Endothelial cell of umbilical vein (primary cell): ENCODE results near the gene RGS6. TPM values are rescaled to one million over a fixed set of nuclear protein-coding genes. Genes with fewer than 3 reads are reported as not detected.

Experiments
- BruUV-seq: library from RNA; stranded (reverse); fragments of 400-500 nt; replicated peaks from 2 replicates; lab custom pipeline; 2021; lab: Mats Ljungman, UMichigan
- CTCF ChIA-PET: fragments of 300-600, 350-600 bp; sonication (Branson Sonifier 250); formaldehyde crosslinking; loops from one replicate; lab custom pipeline; 2021; ENCODE audit warnings: antibody characterized with exemption, inconsistent platforms; lab: Charles Lee
- POLR2A ChIA-PET: fragments of 300-600, 350-600 bp; sonication (Branson Sonifier 250); formaldehyde crosslinking; loops from one replicate; lab custom pipeline; 2021; ENCODE audit warnings: antibody characterized with exemption, inconsistent platforms; lab: Charles Lee
- DNase-seq: peaks from one replicate; pipeline ENCODE4 v3.0.0-alpha.2; 2011; ENCODE audit warnings: low read depth, low spot score
- FAIRE-seq: peaks from 2 replicates; lab custom pipeline; 2011; peaks lifted over from hg19 to GRCh38; lab: Jason Lieb, UNC
- H2AFZ ChIP-seq: 2 replicates; pipeline ENCODE4 v1.6.0; 2012; ENCODE audit warnings: low read depth, low read length, control low read depth, inconsistent platforms
- H3K27ac ChIP-seq: 2 replicates; pipeline ENCODE4 v1.5.1; 2011; ENCODE audit warnings: low read depth, mild to moderate bottlenecking, control low read depth, low read length, moderate library complexity; ENCODE audit not compliant: insufficient read depth
- H3K27me3 ChIP-seq, 2 experiments: 2 replicates each; pipeline versions ENCODE4 v1.6.0 to v1.6.1; 2011; ENCODE audit warnings: low read length in 2 of 2, mixed read lengths in 1 of 2; ENCODE audit not compliant: control insufficient read depth in 2 of 2, insufficient read depth in 2 of 2
- H3K36me3 ChIP-seq, 2 experiments: 2 replicates in 1 of 2; 3 replicates in 1 of 2; pipeline ENCODE4 v1.5.1; 2011; ENCODE audit warnings: low read length in 2 of 2, mild to moderate bottlenecking in 1 of 2, moderate library complexity in 1 of 2; ENCODE audit not compliant: control insufficient read depth in 2 of 2, insufficient read depth in 2 of 2; ENCODE audit errors: extremely low read depth in 1 of 2
- H3K4me1 ChIP-seq: 3 replicates; pipeline ENCODE4 v1.5.1; 2011; ENCODE audit warnings: mild to moderate bottlenecking, low read length; ENCODE audit not compliant: control insufficient read depth, insufficient read depth; ENCODE audit errors: extremely low read depth
- H3K4me2 ChIP-seq: 2 replicates; pipeline ENCODE4 v1.6.1; 2011; ENCODE audit warnings: low read length, control low read depth, mixed read lengths; ENCODE audit not compliant: insufficient read depth
- H3K4me3 ChIP-seq, 3 experiments: fragments of 200-600 bp in 1 of 3; sonication (generic), shearing (Covaris generic) in 1 of 3; replicated peaks in 1 of 3; 2 replicates each; pipeline ENCODE4 v1.5.1; 2011 to 2016; ENCODE audit warnings: control low read depth in 3 of 3, low read length in 3 of 3, mild to moderate bottlenecking in 2 of 3, inconsistent platforms in 1 of 3, low read depth in 1 of 3, moderate library complexity in 1 of 3; ENCODE audit not compliant: insufficient read depth in 1 of 3
- H3K79me2 ChIP-seq: 2 replicates; pipeline ENCODE4 v1.6.0; 2012; ENCODE audit warnings: low read length, inconsistent platforms; ENCODE audit not compliant: control insufficient read depth, insufficient read depth
- H3K9ac ChIP-seq: replicated peaks from 2 replicates; pipeline ENCODE3; 2011; ENCODE audit warnings: low read length, control low read depth; ENCODE audit not compliant: insufficient read depth; ENCODE audit errors: extremely low read depth
- H3K9me1 ChIP-seq: replicated peaks from 3 replicates; pipeline ENCODE4 v1.6.0; 2011; ENCODE audit warnings: mild to moderate bottlenecking, low read length; ENCODE audit not compliant: control insufficient read depth, insufficient read depth; ENCODE audit errors: extremely low read depth
- H3K9me3 ChIP-seq: replicated peaks from 2 replicates; pipeline ENCODE4 v1.5.1; 2012; ENCODE audit warnings: low read length, inconsistent platforms; ENCODE audit not compliant: control insufficient read depth, insufficient read depth
- H4K20me1 ChIP-seq: replicated peaks from 2 replicates; pipeline ENCODE3; 2011; ENCODE audit warnings: mild to moderate bottlenecking, low read length; ENCODE audit not compliant: control insufficient read depth, insufficient read depth; ENCODE audit errors: extremely low read depth
- CTCF ChIP-seq, 2 donors: IDR thresholded peaks; 1 replicate in 1 of 2; 2 replicates in 1 of 2; pipeline ENCODE4 v1.5.1; 2011; ENCODE audit warnings: low read length in 2 of 2, mild to moderate bottlenecking in 2 of 2, moderate library complexity in 2 of 2, control low read depth in 1 of 2, inconsistent platforms in 1 of 2, low read depth in 1 of 2; ENCODE audit not compliant: insufficient read depth in 1 of 2; ENCODE audit errors: extremely low read depth in 1 of 2
- EZH2 ChIP-seq: IDR thresholded peaks from 2 replicates; pipeline ENCODE4 v1.6.1; 2012; ENCODE audit warnings: borderline replicate concordance, low read depth, mild to moderate bottlenecking, moderate library complexity, low read length, inconsistent platforms; ENCODE audit not compliant: severe bottlenecking
- FOS ChIP-seq: IDR thresholded peaks from 2 replicates; pipeline ENCODE4 v1.6.1; 2011; ENCODE audit warnings: mild to moderate bottlenecking, low read length, moderate library complexity, borderline replicate concordance; ENCODE audit not compliant: insufficient read depth
- GATA2 ChIP-seq: IDR thresholded peaks from 2 replicates; pipeline ENCODE4 v1.7.0; 2011; ENCODE audit warnings: low read depth, mild to moderate bottlenecking, moderate library complexity, mixed read lengths, low read length; ENCODE audit not compliant: insufficient read length, insufficient read depth
- JUN ChIP-seq: IDR thresholded peaks from 2 replicates; pipeline ENCODE4 v1.6.1; 2011; ENCODE audit warnings: borderline replicate concordance, low read depth; ENCODE audit not compliant: insufficient read length, insufficient read depth
- MAX ChIP-seq: IDR thresholded peaks from 2 replicates; pipeline ENCODE4 v1.6.1; 2011; ENCODE audit not compliant: insufficient read depth, insufficient read length
- MYC ChIP-seq: IDR thresholded peaks from one replicate; pipeline ENCODE4 v1.6.1; 2011; ENCODE audit warnings: mild to moderate bottlenecking, low read depth, low read length
- POLR2A ChIP-seq: IDR thresholded peaks from 2 replicates; pipeline ENCODE4 v1.6.1; 2012; ENCODE audit warnings: low read depth, mild to moderate bottlenecking, control low read depth, low read length
- POLR2AphosphoS5 ChIP-seq: IDR thresholded peaks from 2 replicates; pipeline ENCODE4 v1.6.1; 2012; ENCODE audit warnings: low read depth, mild to moderate bottlenecking, control low read depth, low read length, moderate library complexity; ENCODE audit not compliant: insufficient read depth
- dilution Hi-C: fragments of 300-500 bp; cut with MboI; formaldehyde crosslinking; loops from one replicate; pipeline ENCODE4 v1.15.0; 2019; ENCODE audit warnings: low sequenced_read_pairs; ENCODE audit not compliant: extremely low pct_ligation_motif_present
- intact Hi-C: fragments of 100-400 bp; cut with micrococcal nuclease; formaldehyde crosslinking; loops from one replicate; pipeline ENCODE4 v1.10.0; 2022
- polyA plus RNA-seq, 4 experiments: library from polyadenylated mRNA; depleted of rRNA in 3 of 4; stranded (reverse) in 3 of 4; unstranded in 1 of 4; fragments of >200 nt; gene quantifications; 2 replicates each; pipeline versions ENCODE4 v1.2.1 to v1.2.3, GENCODE V29; 2011 to 2012; ENCODE audit warnings: missing spikeins in 1 of 4
- total RNA-seq: library from RNA; stranded (reverse); gene quantifications from 2 replicates; pipeline ENCODE4 v1.2.3, GENCODE V29; 2021

Gene RGS6
- total and polyA plus RNA-seq, 2 donors (not counting 3 experiments of a cell fraction or from before 2014, with no cell fraction given) = not detected

GRCh38 chr14:72532686-72533454 is 600.6 kb downstream of the RGS6 start:
- no peak overlapping the region for H3K9ac ChIP-seq
- no TSS peak for BruUV-seq
- H4K20me1 ChIP-seq = no peaks in the 10 kb centered on the region
- ChIA-PET POLR2A (no interaction called here), CTCF (interaction anchor here (0.8 to 1.3 kb wide), 2 partner anchors 9 to 19 kb away, joined by 3 to 4 read pairs; no protein-coding TSS in a partner anchor)
- TF ChIP-seq GATA2 = no peak
- no peak for TF ChIP-seq MYC
- no peak for TF ChIP-seq EZH2
- TF ChIP-seq FOS = no peak
- TF ChIP-seq CTCF (IDR thresholded peaks at IDR 0.05; ENCODE audit: extremely low read depth in 1 of 2, insufficient read depth in 1 of 2, low read depth in 1 of 2, low read length in 2 of 2) = no peak
- TF ChIP-seq POLR2AphosphoS5 = no peak
- TF ChIP-seq POLR2A = no peak
- TF ChIP-seq JUN = no peak
- TF ChIP-seq MAX = no peak
- intact Hi-C loops = no loop called here
- DNase-seq (no peak), FAIRE-seq (no peak)
- H3K4me2 ChIP-seq = no peak overlapping the region
- H3K9me3 ChIP-seq = no peaks in the 10 kb centered on the region
- dilution Hi-C loops = no loop called here
- no peaks in the 10 kb centered on the region for H3K36me3 ChIP-seq
- no peak overlapping the region for H2AFZ ChIP-seq
- H3K79me2 ChIP-seq = no peaks in the 10 kb centered on the region
- H3K27me3 ChIP-seq = peaks cover 4 to 10% of the 10 kb centered on the region in 2 experiments
- no peak overlapping the region for H3K4me3 ChIP-seq
- H3K9me1 ChIP-seq = no peaks in the 10 kb centered on the region
- H3K4me1 ChIP-seq = peaks cover 6% of the 10 kb centered on the region
- H3K27ac ChIP-seq = no peak overlapping the region
